Smooth muscle cell (in vitro differentiated cells): ENCODE results near the gene C1QL4. TPM values are rescaled to one million over a fixed set of nuclear protein-coding genes. Genes with fewer than 3 reads are reported as not detected.
"Not testable (repeated sequence)": the region's sequence is repeated elsewhere in the genome, so short reads cannot be mapped to it uniquely, and the experiment has no call there.

ENCODE experiments used
- DNase-seq: peaks from one replicate; lab custom pipeline; 2025; ENCODE audit not compliant: unreplicated experiment; lab: John Stamatoyannopoulos, UW
- H2AFZ ChIP-seq: fragments of 200-600 bp; sonication (generic); 2 replicates; pipeline ENCODE4 v1.6.0; 2016; ENCODE audit warnings: antibody characterized with exemption, low read depth, mild to moderate bottlenecking
- H3F3A ChIP-seq: fragments of 200-600 bp; sonication (generic); 2 replicates; pipeline ENCODE4 v1.6.0; 2017; ENCODE audit warnings: antibody characterized with exemption, low read depth
- H3K27ac ChIP-seq: fragments of 200-600 bp; sonication (generic); 2 replicates; pipeline ENCODE4 v1.5.1; 2016; ENCODE audit warnings: low read depth, mild to moderate bottlenecking
- H3K27me3 ChIP-seq: fragments of 200-600 bp; sonication (generic); 2 replicates; pipeline ENCODE4 v1.6.1; 2016; ENCODE audit warnings: low read depth, mild to moderate bottlenecking
- H3K36me3 ChIP-seq: fragments of 200-600 bp; sonication (generic); 2 replicates; pipeline ENCODE4 v1.5.1; 2016; ENCODE audit warnings: low read depth
- H3K4me1 ChIP-seq: fragments of 200-600 bp; sonication (generic); 2 replicates; pipeline ENCODE4 v1.5.1; 2016; ENCODE audit warnings: low read depth
- H3K4me2 ChIP-seq: fragments of 200-600 bp; sonication (generic); 2 replicates; pipeline ENCODE4 v1.6.0; 2016; ENCODE audit warnings: mild to moderate bottlenecking
- H3K4me3 ChIP-seq: fragments of 200-600 bp; sonication (generic); 2 replicates; pipeline ENCODE4 v1.5.1; 2016; ENCODE audit warnings: mild to moderate bottlenecking
- H3K79me2 ChIP-seq: fragments of 200-600 bp; sonication (generic); 2 replicates; pipeline ENCODE4 v1.6.0; 2016; ENCODE audit warnings: low read depth, mild to moderate bottlenecking
- H3K9ac ChIP-seq: fragments of 200-600 bp; sonication (generic); 2 replicates; pipeline ENCODE4 v1.6.0; 2016; ENCODE audit warnings: low read depth
- H3K9me3 ChIP-seq: fragments of 200-600 bp; sonication (generic); replicated peaks from 2 replicates; pipeline ENCODE4 v1.5.1; 2016; ENCODE audit warnings: low read depth
- H4K20me1 ChIP-seq: fragments of 200-600 bp; sonication (generic); 2 replicates; pipeline ENCODE4 v1.6.0; 2016; ENCODE audit warnings: low read depth
- CTCF ChIP-seq: fragments of 200-600 bp; sonication (generic); IDR thresholded peaks from 2 replicates; pipeline ENCODE4 v1.5.1; 2017; ENCODE audit warnings: borderline replicate concordance, mild to moderate bottlenecking, antibody characterized with exemption; ENCODE audit not compliant: insufficient read depth, poor library complexity, severe bottlenecking
- WGBS: methylation state at CpG from one replicate; pipeline ENCODE4 v1.1.7; 2016; ENCODE audit warnings: low lambda C conversion rate; 5-methylcytosine and 5-hydroxymethylcytosine counted together
- polyA plus RNA-seq: library from polyadenylated mRNA; unstranded; fragments of >200 nt; fragmentation: Nextera tagmentation; extraction: Ambion mirVana; gene quantifications from 2 replicates; pipeline ENCODE4 v1.2.1, GENCODE V29; 2016
- total RNA-seq: library from RNA; depleted of rRNA; stranded (reverse); fragments of >200 nt; gene quantifications from 2 replicates; pipeline ENCODE4 v1.2.3, GENCODE V29; 2014

Gene C1QL4
- total and polyA plus RNA-seq, 2 experiments from 2014 or later: 0.09 TPM; not detected in 1

- Histone ChIP-seq H3K27ac (no peak overlapping the region), H3F3A (no peaks in the 10 kb centered on the region), H3K4me2 (no peak overlapping the region), H3K9ac (no peak overlapping the region), H3K4me3 (no peak overlapping the region), H4K20me1 (no peaks in the 10 kb centered on the region), H3K4me1 (no peaks in the 10 kb centered on the region), H2AFZ (no peak overlapping the region), H3K27me3 (peaks cover 3% of the 10 kb centered on the region), H3K79me2 (no peaks in the 10 kb centered on the region), H3K9me3 (no peaks in the 10 kb centered on the region), H3K36me3 (no peaks in the 10 kb centered on the region)
- no peak for DNase-seq
- no peak for TF ChIP-seq CTCF
- WGBS: 81% methylated on average over 1 of the region's 1 CpG
These were observed 22.2 kb downstream of the C1QL4 start for GRCh38 chr12:49314811-49315210.

GRCh38 chr12:49310451-49311000 lies 26.5 kb downstream of the C1QL4 start:
- peaks cover 15% of the 10 kb centered on the region for H3K27me3 ChIP-seq
- H3K79me2 ChIP-seq: not testable (repeated sequence)
- WGBS: 76% methylated on average over 2 of the region's 3 CpGs

GRCh38 chr12:49309386-49309785 lies 27.6 kb downstream of the C1QL4 start:
- Histone ChIP-seq H3K9ac (no peak overlapping the region), H3K27me3 (peaks cover 15% of the 10 kb centered on the region), H3K79me2 (no peaks in the 10 kb centered on the region), H3K36me3 (no peaks in the 10 kb centered on the region), H3K4me1 (no peaks in the 10 kb centered on the region), H3K9me3 (no peaks in the 10 kb centered on the region), H2AFZ (no peak overlapping the region), H3K4me3 (no peak overlapping the region), H4K20me1 (no peaks in the 10 kb centered on the region), H3K27ac (no peak overlapping the region), H3K4me2 (no peak overlapping the region), H3F3A (no peaks in the 10 kb centered on the region)
- DNase-seq: no peak
- TF ChIP-seq CTCF: no peak
- 85% methylated on average over 7 of the region's 7 CpGs for WGBS

More at GRCh38 chr12:49310451-49311000, 26.5 kb downstream of the C1QL4 start:
- H3K36me3 ChIP-seq, H3K9me3 ChIP-seq, H2AFZ ChIP-seq, H3F3A ChIP-seq, H4K20me1 ChIP-seq, DNase-seq, H3K4me1 ChIP-seq, H3K4me3 ChIP-seq, H3K4me2 ChIP-seq, H3K27ac ChIP-seq, H3K9ac ChIP-seq: not testable (repeated sequence)

- H3K4me3 ChIP-seq: no peak overlapping the region
- H3K4me2 ChIP-seq: no peak overlapping the region
- H3K9ac ChIP-seq: no peak overlapping the region
- WGBS: 88% methylated on average over 6 of the region's 6 CpGs
- no peaks in the 10 kb centered on the region for H3F3A ChIP-seq
- TF ChIP-seq CTCF: no peak
- H3K27ac ChIP-seq: no peak overlapping the region
- no peaks in the 10 kb centered on the region for H3K79me2 ChIP-seq
- H3K9me3 ChIP-seq: no peaks in the 10 kb centered on the region
- no peaks in the 10 kb centered on the region for H3K4me1 ChIP-seq
- no peaks in the 10 kb centered on the region for H4K20me1 ChIP-seq
- H3K36me3 ChIP-seq: no peaks in the 10 kb centered on the region
- peaks cover 18% of the 10 kb centered on the region for H3K27me3 ChIP-seq
- no peak overlapping the region for H2AFZ ChIP-seq
- no peak for DNase-seq
These were observed 31.1 kb downstream of the C1QL4 start for GRCh38 chr12:49305762-49306510.
